ENCODE measurements around the gene PRKAG2.

The PRKAG2 gene

GRCh38 chr7:151744051-151744580, 132.8 kb downstream of the PRKAG2 start:
- DNase-seq (ENCODE audit: low read depth), result no peak

- no peak for DNase-seq (ENCODE audit: low read depth)
These were observed 133.4 kb downstream of the PRKAG2 start for GRCh38 chr7:151743481-151743983.

GRCh38 chr7:151742713-151743480, 134.0 kb downstream of the PRKAG2 start:
- DNase-seq (ENCODE audit: low read depth), result no peak

GRCh38 chr7:151741585-151741984, 135.3 kb downstream of the PRKAG2 start:
- no peak for DNase-seq (ENCODE audit: low read depth)

GRCh38 chr7:151740081-151740851, 136.6 kb downstream of the PRKAG2 start:
- DNase-seq (ENCODE audit: low read depth), result no peak

- DNase-seq (ENCODE audit: low read depth), result no peak
These were observed 138.0 kb downstream of the PRKAG2 start for GRCh38 chr7:151738925-151739324.

GRCh38 chr7:151736403-151736909, 140.5 kb downstream of the PRKAG2 start:
- DNase-seq (ENCODE audit: low read depth), result no peak

GRCh38 chr7:151735851-151736402, 141.0 kb downstream of the PRKAG2 start:
- no peak for DNase-seq (ENCODE audit: low read depth)

GRCh38 chr7:151735186-151735850, 141.6 kb downstream of the PRKAG2 start:
- DNase-seq (ENCODE audit: low read depth), result no peak

- DNase-seq (ENCODE audit: low read depth), result no peak
These were observed 143.9 kb downstream of the PRKAG2 start for GRCh38 chr7:151732834-151733592.

- no peak for DNase-seq (ENCODE audit: low read depth)
These were observed 144.6 kb downstream of the PRKAG2 start for GRCh38 chr7:151732292-151732691.

- no peak for DNase-seq (ENCODE audit: low read depth)
These were observed 145.9 kb downstream of the PRKAG2 start for GRCh38 chr7:151731022-151731441.

GRCh38 chr7:151730591-151730990, 146.3 kb downstream of the PRKAG2 start:
- no peak for DNase-seq (ENCODE audit: low read depth)

GRCh38 chr7:151729521-151729921, 147.4 kb downstream of the PRKAG2 start:
- no peak for DNase-seq (ENCODE audit: low read depth)

GRCh38 chr7:151728746-151729145, 148.2 kb downstream of the PRKAG2 start:
- DNase-seq (ENCODE audit: low read depth), result no peak

GRCh38 chr7:151728286-151728660, 148.6 kb downstream of the PRKAG2 start:
- no peak for DNase-seq (ENCODE audit: low read depth)

GRCh38 chr7:151727579-151728285, 149.2 kb downstream of the PRKAG2 start:
- DNase-seq (ENCODE audit: low read depth), result peak; percentile 7

GRCh38 chr7:151726652-151727578, 150.0 kb downstream of the PRKAG2 start:
- no peak for DNase-seq (ENCODE audit: low read depth)

Data from stimulated activated CD8-positive, alpha-beta memory T cell treated with anti-CD3 and anti-CD28 coated beads, Interleukin-15, amount 100 ng/mL, for 24 hours (primary cell).